Small intestine (tissue), 7 donors: ENCODE measurements around the gene PGP. TPM values are rescaled to one million over a fixed set of nuclear protein-coding genes. Genes with fewer than 3 reads are reported as not detected.

Experiments used
- DNase-seq, 2 donors: peaks; one replicate each; pipeline versions ENCODE4 v3.0.0 to v3.0.0-alpha.2; 2013
- FAIRE-seq: peaks from 2 replicates; lab custom pipeline; 2012; peaks lifted over from hg19 to GRCh38; lab: Jason Lieb, UNC
- H3K27ac ChIP-seq, 3 donors: one replicate each; pipeline ENCODE4 v1.5.1; 2013; ENCODE audit warnings: low read length in 2 of 3, mild to moderate bottlenecking in 2 of 3, control low read depth in 1 of 3, inconsistent platforms in 1 of 3, low read depth in 1 of 3, moderate library complexity in 1 of 3
- H3K27me3 ChIP-seq, 3 donors: one replicate each; pipeline ENCODE4 v1.6.1; 2013; ENCODE audit warnings: low read length in 3 of 3, inconsistent platforms in 1 of 3; ENCODE audit not compliant: control insufficient read depth in 3 of 3, insufficient read depth in 3 of 3
- H3K36me3 ChIP-seq, 3 donors: one replicate each; pipeline ENCODE4 v1.6.1; 2013; ENCODE audit warnings: low read length in 3 of 3, inconsistent platforms in 1 of 3, low read depth in 1 of 3, mild to moderate bottlenecking in 1 of 3, moderate library complexity in 1 of 3; ENCODE audit not compliant: control insufficient read depth in 3 of 3, insufficient read depth in 2 of 3
- H3K4me1 ChIP-seq, 3 donors: one replicate each; pipeline ENCODE4 v1.6.1; 2013; ENCODE audit warnings: low read length in 2 of 3, inconsistent platforms in 1 of 3, low read depth in 1 of 3, mild to moderate bottlenecking in 1 of 3, moderate library complexity in 1 of 3; ENCODE audit not compliant: control insufficient read depth in 3 of 3, insufficient read depth in 2 of 3
- H3K4me3 ChIP-seq, 3 donors: one replicate each; pipeline ENCODE4 v1.5.1; 2013; ENCODE audit warnings: low read length in 3 of 3, control low read depth in 1 of 3, inconsistent platforms in 1 of 3, low read depth in 1 of 3, mild to moderate bottlenecking in 1 of 3, moderate library complexity in 1 of 3
- H3K9me3 ChIP-seq, 2 donors: one replicate each; pipeline ENCODE4 v1.6.1; 2013; ENCODE audit warnings: low read depth in 1 of 2, low read length in 1 of 2; ENCODE audit not compliant: control insufficient read depth in 2 of 2, insufficient read depth in 1 of 2
- WGBS, 3 donors: extraction: QIAGEN DNeasy Blood & Tissue Kit; methylation state at CpG; one replicate each; pipeline ENCODE4 v1.1.7; 2013; 5-methylcytosine and 5-hydroxymethylcytosine counted together
- polyA plus RNA-seq, 4 donors: library from polyadenylated mRNA; stranded (reverse) in 3 of 4; unstranded in 1 of 4; fragments of 200-250 nt in 3 of 4; fragments of 120-200 nt in 1 of 4; gene quantifications; one replicate each; pipeline versions ENCODE4 v1.2.1 to v1.2.3, GENCODE V29; 2013
- donor health status: healthy with polysubstance abuse.
- donor health status: control.
- donor health status: control.
- donor health status: Bipolar disorder and iron deficiency.
- donor health status: healthy.

Gene PGP
- polyA plus RNA-seq, 4 donors: 11.1 to 16.2 (median 13.4) TPM

GRCh38 chr16:2208772-2209171 lies 5.9 kb downstream of the PGP start:
- WGBS, 3 donors: 93 to 95% (median 94%) methylated on average over 8 to 9 of the region's 9 CpGs
- H3K27ac ChIP-seq: no peak overlapping the region
- DNase-seq (no peak), FAIRE-seq (no peak)
- no peaks in the 10 kb centered on the region for H3K9me3 ChIP-seq
- peaks cover 0 to 64% (median 2%) of the 10 kb centered on the region in 3 donors for H3K36me3 ChIP-seq
- no peak overlapping the region for H3K4me3 ChIP-seq
- H3K27me3 ChIP-seq: no peaks in the 10 kb centered on the region
- peaks cover 4 to 26% (median 6%) of the 10 kb centered on the region in 3 donors for H3K4me1 ChIP-seq

- Histone ChIP-seq H3K9me3 (peaks cover 0 to 5% of the 10 kb centered on the region in 2 donors), H3K36me3 (peaks cover 0 to 64% (median 2%) of the 10 kb centered on the region in 3 donors), H3K4me3 (no peak overlapping the region), H3K4me1 (peaks cover 2 to 22% (median 4%) of the 10 kb centered on the region in 3 donors), H3K27ac (no peak overlapping the region), H3K27me3 (peaks cover 0 to 3% (median 0%) of the 10 kb centered on the region in 3 donors)
- no peak for DNase-seq
- no peak for FAIRE-seq
- 75 to 85% (median 82%) methylated on average over 22 to 23 of the region's 23 CpGs for WGBS, 3 donors
These were observed 6.3 kb downstream of the PGP start for GRCh38 chr16:2208308-2208707.

- FAIRE-seq (no peak), DNase-seq (no peak)
- no peak overlapping the region for H3K27ac ChIP-seq
- WGBS, 3 donors: 89 to 91% (median 91%) methylated on average over 9 of the region's 9 CpGs
- H3K9me3 ChIP-seq: peaks cover 0 to 6% of the 10 kb centered on the region in 2 donors
- H3K4me3 ChIP-seq: no peak overlapping the region
- peaks cover 0 to 17% (median 3%) of the 10 kb centered on the region in 3 donors for H3K4me1 ChIP-seq
- peaks cover 0 to 62% (median 2%) of the 10 kb centered on the region in 3 donors for H3K36me3 ChIP-seq
- peaks cover 0 to 3% (median 0%) of the 10 kb centered on the region in 3 donors for H3K27me3 ChIP-seq
These were observed 6.8 kb downstream of the PGP start for GRCh38 chr16:2207872-2208271.

- H3K27me3 ChIP-seq: peaks cover 0 to 3% (median 0%) of the 10 kb centered on the region in 3 donors
- H3K27ac ChIP-seq: no peak overlapping the region
- H3K9me3 ChIP-seq: peaks cover 0 to 6% of the 10 kb centered on the region in 2 donors
- no peak overlapping the region for H3K4me3 ChIP-seq
- FAIRE-seq: no peak
- peaks cover 0 to 8% (median 2%) of the 10 kb centered on the region in 3 donors for H3K4me1 ChIP-seq
- DNase-seq: no peak
- 94 to 96% (median 94%) methylated on average over 22 to 23 of the region's 23 CpGs for WGBS, 3 donors
- H3K36me3 ChIP-seq: peaks cover 0 to 53% (median 2%) of the 10 kb centered on the region in 3 donors
These were observed 7.7 kb downstream of the PGP start for GRCh38 chr16:2206780-2207433.

- 78 to 84% (median 78%) methylated on average over 18 of the region's 18 CpGs for WGBS, 3 donors
- Histone ChIP-seq H3K4me3 (peak overlapping the region in 1 of 3 donors; percentile 90), H3K36me3 (peaks cover 0 to 48% (median 2%) of the 10 kb centered on the region in 3 donors), H3K27me3 (peaks cover 0 to 3% (median 0%) of the 10 kb centered on the region in 3 donors), H3K4me1 (peaks cover 0 to 8% (median 2%) of the 10 kb centered on the region in 3 donors), H3K9me3 (peaks cover 0 to 6% of the 10 kb centered on the region in 2 donors), H3K27ac (peak overlapping the region in 1 of 3 donors; percentile 97)
- DNase-seq (no peak), FAIRE-seq (no peak)
These were observed 8.2 kb downstream of the PGP start for GRCh38 chr16:2206420-2206779.

GRCh38 chr16:2205967-2206313 lies 8.7 kb downstream of the PGP start:
- H3K27ac ChIP-seq: peak overlapping the region; percentile 34 to 97 (median 96)
- peaks cover 0 to 46% (median 2%) of the 10 kb centered on the region in 3 donors for H3K36me3 ChIP-seq
- peak overlapping the region; percentile 71 to 90 (median 84) for H3K4me3 ChIP-seq
- DNase-seq (no peak), FAIRE-seq (no peak)
- H3K9me3 ChIP-seq: peaks cover 0 to 6% of the 10 kb centered on the region in 2 donors
- peaks cover 0 to 8% (median 2%) of the 10 kb centered on the region in 3 donors for H3K4me1 ChIP-seq
- 5 to 10% (median 8%) methylated on average over 11 to 16 of the region's 16 CpGs for WGBS, 3 donors
- H3K27me3 ChIP-seq: peaks cover 0 to 3% (median 0%) of the 10 kb centered on the region in 3 donors

- DNase-seq (peak; percentile 85 to 97), FAIRE-seq (no peak)
- H3K27me3 ChIP-seq: peaks cover 0 to 7% (median under 1%) of the 10 kb centered on the region in 3 donors
- H3K9me3 ChIP-seq: peaks cover 0 to 10% of the 10 kb centered on the region in 2 donors
- H3K4me3 ChIP-seq: peak within 1 kb of the TSS; percentile 71 to 90 (median 84)
- peaks cover 0 to 40% (median 2%) of the 10 kb centered on the region in 3 donors for H3K36me3 ChIP-seq
- H3K4me1 ChIP-seq: peaks cover 0 to 8% (median 2%) of the 10 kb centered on the region in 3 donors
- peak within 1 kb of the TSS; percentile 86 to 97 (median 96) for H3K27ac ChIP-seq
- WGBS, 3 donors: 0 to 1% (median 1%) methylated on average over 67 to 93 of the region's 93 CpGs
These were observed 9.3 kb downstream of the PGP start, which contains the start of gene MLST8 for GRCh38 chr16:2205104-2205966. MLST8 (plus strand) TSS chr16:2205454; CDS start chr16:2206086, 632 bp downstream.
